Central memory CD8-positive, alpha-beta T cell (primary cell): ENCODE measurements around the gene MINPP1.

Source experiments
- ATAC-seq: fragments of 150-1000 bp; cut with Tn5 transposase; replicated peaks from 2 replicates; pipeline ENCODE4 v1.10.0; 2022; ENCODE audit warnings: mild to moderate bottlenecking, moderate FRiP score, moderate number of reproducible peaks; ENCODE audit not compliant: poor library complexity, severe bottlenecking; ENCODE audit errors: extremely low read depth
- DNase-seq, 2 donors: peaks; one replicate each; pipeline ENCODE4 v3.0.0; 2021; ENCODE audit warnings: low spot score in 2 of 2
- H3K27ac Mint-ChIP-seq: one replicate; pipeline ENCODE4 v1.8.0; 2022; ENCODE audit warnings: low read depth, mild to moderate bottlenecking, moderate library complexity, mixed read lengths
- H3K27me3 Mint-ChIP-seq: one replicate; pipeline ENCODE4 v1.8.0; 2022; ENCODE audit warnings: mixed read lengths
- H3K36me3 Mint-ChIP-seq: one replicate; pipeline ENCODE4 v1.8.0; 2022; ENCODE audit warnings: mild to moderate bottlenecking, moderate library complexity, mixed read lengths; ENCODE audit not compliant: insufficient read depth
- H3K4me1 Mint-ChIP-seq: one replicate; pipeline ENCODE4 v1.8.0; 2022; ENCODE audit warnings: mixed read lengths
- H3K4me3 Mint-ChIP-seq: one replicate; pipeline ENCODE4 v1.8.0; 2022; ENCODE audit warnings: mild to moderate bottlenecking, moderate library complexity, mixed read lengths
- H3K9me3 Mint-ChIP-seq: one replicate; pipeline ENCODE4 v1.8.0; 2022; ENCODE audit warnings: mixed read lengths

MINPP1 gene

GRCh38 chr10:87557409-87557808 is 52.7 kb downstream of the MINPP1 start:
- ATAC-seq (no peak), DNase-seq (no peak)
- Mint-ChIP-seq H3K4me1 (no peaks in the 10 kb centered on the region), H3K27ac (no peak overlapping the region), H3K27me3 (peaks cover 3% of the 10 kb centered on the region), H3K4me3 (no peak overlapping the region), H3K36me3 (peaks cover 4% of the 10 kb centered on the region), H3K9me3 (peaks cover under 1% of the 10 kb centered on the region)

DNA sequence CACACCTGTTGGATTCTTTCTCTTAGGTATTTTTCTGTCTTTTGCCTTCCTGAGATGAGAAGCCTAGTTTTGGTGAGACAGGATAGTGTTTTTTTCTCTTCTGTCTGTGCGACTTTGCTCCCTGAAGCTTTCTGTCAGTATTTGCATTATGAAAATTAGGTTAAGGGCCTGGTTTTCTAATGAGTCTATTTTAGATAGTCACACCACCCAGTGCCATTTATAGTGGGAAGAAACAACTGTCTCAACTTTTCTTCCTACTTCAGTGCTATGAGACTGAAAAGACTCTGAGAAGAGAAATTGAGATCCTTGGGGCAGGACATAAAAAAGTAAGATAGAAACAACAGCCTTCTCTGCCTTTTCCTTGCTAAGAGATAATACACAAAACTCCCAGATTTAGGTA is 53.6 kb downstream of the MINPP1 start:
- H3K4me3 Mint-ChIP-seq, result no peak overlapping the region
- H3K27me3 Mint-ChIP-seq, result peaks cover 12% of the 10 kb centered on the region
- H3K27ac Mint-ChIP-seq, result no peak overlapping the region
- ATAC-seq (no peak), DNase-seq (no peak)
- peaks cover 6% of the 10 kb centered on the region for H3K9me3 Mint-ChIP-seq
- H3K36me3 Mint-ChIP-seq, result peaks cover 3% of the 10 kb centered on the region
- H3K4me1 Mint-ChIP-seq, result no peaks in the 10 kb centered on the region

GRCh38 chr10:87559392-87559791 is 54.7 kb downstream of the MINPP1 start:
- Mint-ChIP-seq H3K9me3 (peaks cover 6% of the 10 kb centered on the region), H3K27me3 (peaks cover 15% of the 10 kb centered on the region), H3K4me3 (no peak overlapping the region), H3K36me3 (no peaks in the 10 kb centered on the region), H3K4me1 (no peaks in the 10 kb centered on the region), H3K27ac (no peak overlapping the region)
- ATAC-seq, result no peak
- DNase-seq, result no peak

DNA sequence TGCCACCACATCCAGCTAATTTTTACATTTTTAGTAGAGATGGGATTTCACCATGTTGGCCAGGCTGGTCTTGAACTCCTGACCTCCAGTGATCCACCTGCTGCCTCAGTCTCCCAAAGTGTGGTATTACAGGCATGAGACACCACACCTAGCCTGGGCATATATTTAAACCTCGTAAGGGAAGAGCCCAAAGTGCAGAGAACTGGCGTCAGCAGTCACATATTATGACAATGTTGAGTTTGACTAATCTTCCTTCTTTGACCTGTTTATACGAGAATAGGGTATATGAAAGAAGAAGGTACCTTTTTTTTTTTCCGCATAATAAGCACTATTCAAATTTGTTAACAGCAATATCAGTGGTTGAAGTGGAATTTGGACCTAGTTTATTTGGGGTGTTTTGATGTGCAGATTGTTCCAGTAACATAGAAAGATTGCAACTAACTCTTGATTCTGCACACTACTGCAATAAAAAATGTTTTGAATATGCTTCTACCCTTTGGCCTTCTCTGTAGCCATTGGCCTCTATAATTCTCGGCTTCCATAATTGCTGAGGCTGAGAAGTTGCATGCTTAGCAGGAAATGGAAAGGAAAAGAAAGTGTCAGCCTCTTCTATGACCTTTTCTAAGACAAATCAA is 55.9 kb downstream of the MINPP1 start:
- Mint-ChIP-seq H3K9me3 (peaks cover 15% of the 10 kb centered on the region), H3K27ac (no peak overlapping the region), H3K4me1 (no peaks in the 10 kb centered on the region), H3K27me3 (peaks cover 27% of the 10 kb centered on the region), H3K36me3 (no peaks in the 10 kb centered on the region), H3K4me3 (no peak overlapping the region)
- DNase-seq (no peak), ATAC-seq (no peak)

- ATAC-seq (no peak), DNase-seq (no peak)
- H3K4me1 Mint-ChIP-seq, result no peaks in the 10 kb centered on the region
- peaks cover 20% of the 10 kb centered on the region for H3K9me3 Mint-ChIP-seq
- H3K4me3 Mint-ChIP-seq, result no peak overlapping the region
- no peaks in the 10 kb centered on the region for H3K36me3 Mint-ChIP-seq
- no peak overlapping the region for H3K27ac Mint-ChIP-seq
- peaks cover 47% of the 10 kb centered on the region for H3K27me3 Mint-ChIP-seq
These were observed 58.1 kb downstream of the MINPP1 start for GRCh38 chr10:87562750-87563149.

- no peaks in the 10 kb centered on the region for H3K4me1 Mint-ChIP-seq
- peaks cover 20% of the 10 kb centered on the region for H3K9me3 Mint-ChIP-seq
- no peak for DNase-seq
- no peak overlapping the region for H3K4me3 Mint-ChIP-seq
- H3K36me3 Mint-ChIP-seq, result no peaks in the 10 kb centered on the region
- ATAC-seq, result no peak
- H3K27ac Mint-ChIP-seq, result no peak overlapping the region
- H3K27me3 Mint-ChIP-seq, result peaks cover 57% of the 10 kb centered on the region
These were observed 60.3 kb downstream of the MINPP1 start for GRCh38 chr10:87565010-87565409.

DNA sequence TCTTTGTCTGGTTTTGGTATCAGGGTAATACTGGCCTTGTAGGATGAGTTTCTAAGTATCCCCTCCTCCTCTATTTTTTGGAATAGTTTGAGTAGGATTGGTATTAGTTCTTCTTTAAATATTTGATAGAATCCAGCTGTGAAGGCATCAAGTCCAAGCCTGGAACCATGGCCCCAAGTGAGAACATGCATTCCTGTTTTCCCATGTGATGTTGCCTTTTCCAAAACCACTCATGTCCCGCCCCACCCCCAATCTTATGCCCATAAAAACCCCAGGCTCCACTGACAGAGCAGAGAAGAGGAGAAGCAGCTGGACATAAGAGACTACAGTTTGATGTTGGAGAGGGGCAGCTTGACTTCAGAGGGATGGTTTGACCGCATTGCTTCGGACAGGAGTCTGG is 71.2 kb downstream of the MINPP1 start:
- Mint-ChIP-seq H3K27me3 (peaks cover 48% of the 10 kb centered on the region), H3K36me3 (no peaks in the 10 kb centered on the region)
- ATAC-seq, result no peak

GRCh38 chr10:87578160-87578841 is 73.6 kb downstream of the MINPP1 start:
- Mint-ChIP-seq H3K9me3 (no peaks in the 10 kb centered on the region), H3K27me3 (peaks cover 50% of the 10 kb centered on the region), H3K4me3 (no peak overlapping the region), H3K27ac (no peak overlapping the region), H3K36me3 (no peaks in the 10 kb centered on the region), H3K4me1 (no peaks in the 10 kb centered on the region)
- DNase-seq (no peak), ATAC-seq (no peak)

More for the DNA sequence above, 71.2 kb downstream of the MINPP1 start:
- Mint-ChIP-seq H3K9me3 (no peaks in the 10 kb centered on the region), H3K27ac (no peak overlapping the region), H3K4me3 (no peak overlapping the region), H3K4me1 (no peaks in the 10 kb centered on the region)
- DNase-seq, result no peak

DNA sequence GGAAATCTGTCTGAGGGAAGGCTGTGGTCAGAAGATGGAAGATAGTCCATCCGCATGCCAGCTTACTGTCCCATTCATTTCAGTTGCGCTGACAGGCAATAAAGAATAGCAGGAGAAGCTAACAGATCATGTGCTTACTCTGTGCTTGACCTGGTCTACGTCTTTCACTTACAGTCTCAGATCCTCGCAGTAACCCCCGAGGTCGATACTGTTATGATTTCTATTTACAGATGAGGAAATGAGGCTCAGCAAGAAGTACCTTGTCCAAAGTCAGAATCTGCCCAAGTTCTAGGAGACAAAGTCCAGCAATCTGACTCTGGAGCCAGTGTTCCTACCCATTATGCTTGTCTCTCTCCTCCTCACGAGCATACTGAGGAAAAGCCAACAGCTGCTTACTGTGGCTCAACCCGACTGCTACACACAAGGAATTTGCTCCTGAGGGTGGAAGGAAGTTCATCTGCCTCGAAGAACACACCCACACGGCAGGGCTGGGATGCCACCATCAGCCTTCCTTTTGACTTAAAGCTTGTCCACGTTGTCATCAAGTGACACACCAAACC is 74.2 kb downstream of the MINPP1 start:
- Mint-ChIP-seq H3K36me3 (no peaks in the 10 kb centered on the region), H3K4me1 (no peaks in the 10 kb centered on the region), H3K27me3 (peaks cover 50% of the 10 kb centered on the region), H3K9me3 (no peaks in the 10 kb centered on the region), H3K27ac (no peak overlapping the region), H3K4me3 (no peak overlapping the region)
- ATAC-seq (no peak), DNase-seq (no peak)

DNA sequence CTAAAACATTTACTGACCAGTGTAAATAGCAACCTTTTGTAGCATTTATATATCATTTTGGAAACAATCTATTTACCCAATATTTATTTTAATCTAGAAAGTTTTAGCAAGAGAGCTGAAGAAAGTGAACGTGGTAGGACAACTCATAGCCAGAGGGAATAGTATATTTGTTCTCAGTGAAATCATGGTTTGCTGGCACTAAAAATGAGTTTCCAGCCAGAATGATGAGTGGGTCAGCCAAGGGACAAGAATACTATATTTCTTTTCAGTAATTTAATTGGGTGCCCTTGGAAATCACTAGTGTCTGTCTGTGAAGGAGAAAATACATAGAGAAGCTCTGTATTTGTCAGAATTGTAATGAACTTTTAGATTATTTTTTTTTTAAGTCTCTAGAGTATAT is 74.9 kb downstream of the MINPP1 start:
- no peak for ATAC-seq
- Mint-ChIP-seq H3K27me3 (peaks cover 50% of the 10 kb centered on the region), H3K4me3 (no peak overlapping the region), H3K36me3 (no peaks in the 10 kb centered on the region), H3K9me3 (no peaks in the 10 kb centered on the region), H3K27ac (no peak overlapping the region), H3K4me1 (no peaks in the 10 kb centered on the region)
- DNase-seq, result no peak

GRCh38 chr10:87580016-87580415 is 75.3 kb downstream of the MINPP1 start:
- no peak overlapping the region for H3K27ac Mint-ChIP-seq
- no peak for ATAC-seq
- no peaks in the 10 kb centered on the region for H3K4me1 Mint-ChIP-seq
- no peaks in the 10 kb centered on the region for H3K9me3 Mint-ChIP-seq
- peaks cover 50% of the 10 kb centered on the region for H3K27me3 Mint-ChIP-seq
- no peak for DNase-seq
- H3K36me3 Mint-ChIP-seq, result no peaks in the 10 kb centered on the region
- H3K4me3 Mint-ChIP-seq, result no peak overlapping the region

- Mint-ChIP-seq H3K27me3 (peaks cover 16% of the 10 kb centered on the region), H3K4me3 (no peak overlapping the region), H3K9me3 (no peaks in the 10 kb centered on the region), H3K36me3 (no peaks in the 10 kb centered on the region), H3K27ac (no peak overlapping the region), H3K4me1 (no peaks in the 10 kb centered on the region)
- no peak for ATAC-seq
- no peak for DNase-seq
These were observed 81.1 kb downstream of the MINPP1 start for GRCh38 chr10:87585565-87586514.
